BJ (cell line): ENCODE measurements around the gene IGSF21. TPM values are rescaled to one million over a fixed set of nuclear protein-coding genes. Genes with fewer than 3 reads are reported as not detected.

Experiments
- CTCF ChIA-PET: fragments of 350-600 bp; formaldehyde crosslinking; extraction: SDS; loops from one replicate; lab custom pipeline; 2021; ENCODE audit warnings: antibody characterized with exemption, inconsistent platforms; lab: Yijun Ruan, JAX
- POLR2A ChIA-PET: fragments of 300-600 bp; sonication (Branson Sonifier 250); formaldehyde crosslinking; extraction: SDS; loops from one replicate; lab custom pipeline; 2021; ENCODE audit warnings: antibody characterized with exemption; lab: Charles Lee
- DNase-seq: peaks from one replicate; pipeline ENCODE4 v3.0.0-alpha.2; 2011; ENCODE audit warnings: low read depth
- H3K27me3 ChIP-seq: 2 replicates; pipeline ENCODE4 v1.6.0; 2011; ENCODE audit warnings: low read length; ENCODE audit not compliant: control insufficient read depth, insufficient read depth
- H3K36me3 ChIP-seq: 2 replicates; pipeline ENCODE4 v1.5.1; 2011; ENCODE audit warnings: low read length; ENCODE audit not compliant: control insufficient read depth, insufficient read depth
- H3K4me3 ChIP-seq: 2 replicates; pipeline ENCODE4 v1.5.1; 2011; ENCODE audit warnings: low read depth, mild to moderate bottlenecking, control low read depth, low read length
- CTCF ChIP-seq: IDR thresholded peaks from 2 replicates; pipeline ENCODE4 v1.5.1; 2011; ENCODE audit warnings: low read depth, mild to moderate bottlenecking, control low read depth, inconsistent platforms, low read length, moderate library complexity; ENCODE audit not compliant: insufficient read depth
- polyA plus RNA-seq: library from polyadenylated mRNA; depleted of rRNA; stranded (reverse); fragments of >200 nt; gene quantifications from 2 replicates; pipeline ENCODE4 v1.2.3, GENCODE V29; 2011

Gene IGSF21
- polyA plus RNA-seq, 1 experiment = not detected

GRCh38 chr1:18118491-18118890 is 10.9 kb downstream of the IGSF21 start:
- ChIA-PET CTCF (no interaction called here), POLR2A (no interaction called here)

DNA sequence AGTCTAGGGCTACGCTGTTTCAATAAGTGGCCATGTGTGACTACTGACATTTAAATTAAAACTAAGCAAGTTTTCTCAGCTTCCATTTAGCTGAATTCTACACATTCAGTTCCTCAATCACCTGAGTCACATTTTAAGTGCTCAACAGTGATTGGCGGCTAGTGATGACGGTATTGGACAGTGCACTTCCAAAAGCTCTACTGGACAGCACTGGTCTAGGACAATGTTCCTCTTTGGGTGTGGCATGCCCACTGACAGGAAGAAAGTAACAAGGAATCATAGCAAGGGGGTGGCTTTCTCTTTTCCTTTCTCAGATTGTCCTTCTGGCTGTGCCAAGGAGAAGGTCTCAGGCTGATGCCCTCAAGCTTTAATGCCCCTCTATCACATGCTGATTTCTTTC is 11.7 kb downstream of the IGSF21 start:
- H3K4me3 ChIP-seq = no peak overlapping the region
- DNase-seq = no peak
- ChIA-PET CTCF (no interaction called here), POLR2A (no interaction called here)
- H3K27me3 ChIP-seq = no peaks in the 10 kb centered on the region
- H3K36me3 ChIP-seq = no peaks in the 10 kb centered on the region
- TF ChIP-seq CTCF = no peak

More at GRCh38 chr1:18118491-18118890, 10.9 kb downstream of the IGSF21 start:
- TF ChIP-seq CTCF = no peak
- no peak for DNase-seq
- no peaks in the 10 kb centered on the region for H3K36me3 ChIP-seq
- H3K27me3 ChIP-seq = no peaks in the 10 kb centered on the region
- no peak overlapping the region for H3K4me3 ChIP-seq

DNA sequence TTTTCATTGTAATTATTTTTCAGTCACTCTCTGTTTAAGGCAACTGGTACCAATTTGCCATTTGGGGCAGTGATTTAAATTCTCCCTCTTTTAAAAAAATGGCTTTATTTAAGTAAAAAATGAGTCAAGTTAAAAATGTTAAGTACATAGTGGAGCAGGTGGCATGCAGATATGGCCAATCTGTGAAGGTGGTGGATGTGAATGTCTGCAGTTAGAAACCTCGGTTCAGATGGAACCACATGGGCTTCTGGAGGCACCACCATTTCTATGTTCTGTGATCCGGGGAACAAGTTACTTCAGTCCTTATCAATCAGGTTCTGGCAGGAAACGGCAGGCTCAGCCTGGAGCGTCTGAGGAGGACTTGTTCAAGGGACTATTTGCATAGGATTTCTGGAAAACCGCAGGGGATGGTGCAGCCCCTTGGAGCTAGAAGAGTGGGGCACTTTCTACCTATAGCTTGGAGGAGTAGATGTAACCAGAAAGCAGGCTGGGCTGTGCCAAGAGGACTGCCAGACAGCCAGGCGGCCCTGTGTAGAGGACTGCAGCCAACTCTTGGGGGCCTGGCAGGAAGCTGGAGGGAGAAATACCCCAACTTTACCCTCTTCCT is 12.3 kb downstream of the IGSF21 start:
- Histone ChIP-seq H3K36me3 (no peaks in the 10 kb centered on the region), H3K4me3 (no peak overlapping the region), H3K27me3 (no peaks in the 10 kb centered on the region)
- no peak for DNase-seq
- no peak for TF ChIP-seq CTCF
- CTCF ChIA-PET = no interaction called here
- POLR2A ChIA-PET = no interaction called here

GRCh38 chr1:18120638-18121037 is 13.0 kb downstream of the IGSF21 start:
- H3K36me3 ChIP-seq = no peaks in the 10 kb centered on the region
- no peaks in the 10 kb centered on the region for H3K27me3 ChIP-seq
- ChIA-PET CTCF (interaction anchor here (0.6 kb wide), 1 partner anchor 467 kb away, joined by 3 read pairs; no protein-coding TSS in a partner anchor), POLR2A (no interaction called here)
- no peak for DNase-seq
- H3K4me3 ChIP-seq = no peak overlapping the region
- no peak for TF ChIP-seq CTCF

- DNase-seq = no peak
- ChIA-PET POLR2A (no interaction called here), CTCF (interaction anchor here (0.6 kb wide), 1 partner anchor 467 kb away, joined by 3 read pairs; no protein-coding TSS in a partner anchor)
- Histone ChIP-seq H3K36me3 (no peaks in the 10 kb centered on the region), H3K27me3 (no peaks in the 10 kb centered on the region), H3K4me3 (no peak overlapping the region)
- no peak for TF ChIP-seq CTCF
Observed at GRCh38 chr1:18121072-18121820, 13.6 kb downstream of the IGSF21 start.
